Thoracic aorta (tissue), 2 donors: ENCODE data around the gene CLK3. TPM values are rescaled to one million over a fixed set of nuclear protein-coding genes. Genes with fewer than 3 reads are reported as not detected.

Experiments
- ATAC-seq: fragments of 150-250 bp; one replicate; pipeline ENCODE4 v1.8.0; 2017; ENCODE audit warnings: low read depth; ENCODE audit not compliant: insufficient number of reproducible peaks, low FRiP score
- DNase-seq: peaks from one replicate; pipeline ENCODE4 v3.0.0-alpha.2; 2020; ENCODE audit warnings: low spot score
- H3K27ac ChIP-seq, 2 donors: fragments of 200-600 bp; sonication (generic); 1 replicate in 1 of 2; 2 replicates in 1 of 2; pipeline ENCODE4 v1.5.1; 2016; ENCODE audit warnings: mild to moderate bottlenecking in 2 of 2, moderate library complexity in 2 of 2
- H3K27me3 ChIP-seq: fragments of 200-600 bp; sonication (generic); replicated peaks from 2 replicates; pipeline ENCODE4 v1.6.0; 2016; ENCODE audit warnings: mild to moderate bottlenecking; ENCODE audit not compliant: insufficient read depth
- H3K36me3 ChIP-seq: fragments of 200-600 bp; sonication (generic); one replicate; pipeline ENCODE4 v1.5.1; 2016
- H3K4me1 ChIP-seq, 2 donors: fragments of 200-600 bp; sonication (generic); 1 replicate in 1 of 2; 2 replicates in 1 of 2; pipeline versions ENCODE4 v1.5.1 to v1.6.0; 2016; ENCODE audit warnings: low read depth in 2 of 2, mild to moderate bottlenecking in 1 of 2; ENCODE audit not compliant: control insufficient read depth in 1 of 2
- H3K4me3 ChIP-seq: fragments of 200-600 bp; sonication (generic); 2 replicates; pipeline ENCODE4 v1.5.1; 2016; ENCODE audit warnings: mild to moderate bottlenecking
- H3K9me3 ChIP-seq: fragments of 200-600 bp; sonication (generic); 2 replicates; pipeline ENCODE4 v1.5.1; 2016
- total RNA-seq, 2 donors: library from RNA; depleted of rRNA; stranded (reverse); fragments of >200 nt; gene quantifications; one replicate each; pipeline versions ENCODE4 v1.1.0 to v1.2.3, GENCODE V29; 2016
- TF ChIP-seq, protein P1 (sequence below): fragments of 200-600 bp; sonication (generic); IDR thresholded peaks from one replicate; pipeline ENCODE4 v1.5.1; 2019; ENCODE audit warnings: antibody characterized with exemption

Gene CLK3
- total RNA-seq, 2 donors from 2014 or later, result 114 to 156 TPM

DNA sequence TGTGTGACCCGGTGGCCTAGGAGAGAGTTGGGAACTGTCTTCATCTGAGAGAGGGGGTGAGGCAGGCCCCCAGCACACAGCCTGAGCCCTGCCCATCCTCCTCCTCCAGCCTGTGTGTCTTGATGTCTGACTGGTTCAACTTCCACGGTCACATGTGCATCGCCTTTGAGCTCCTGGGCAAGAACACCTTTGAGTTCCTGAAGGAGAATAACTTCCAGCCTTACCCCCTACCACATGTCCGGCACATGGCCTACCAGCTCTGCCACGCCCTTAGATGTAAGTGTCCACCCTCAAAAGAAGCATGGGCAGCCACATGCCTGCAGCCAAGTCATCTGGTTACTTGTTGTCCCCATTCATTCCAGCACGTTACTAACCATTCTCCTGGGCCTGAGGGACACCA is 10.1 kb downstream of the CLK3 start:
- no peak for ATAC-seq
- H3K4me3 ChIP-seq, result no peak overlapping the region
- H3K36me3 ChIP-seq, result peaks cover 87% of the 10 kb centered on the region
- TF ChIP-seq, protein P1, sequence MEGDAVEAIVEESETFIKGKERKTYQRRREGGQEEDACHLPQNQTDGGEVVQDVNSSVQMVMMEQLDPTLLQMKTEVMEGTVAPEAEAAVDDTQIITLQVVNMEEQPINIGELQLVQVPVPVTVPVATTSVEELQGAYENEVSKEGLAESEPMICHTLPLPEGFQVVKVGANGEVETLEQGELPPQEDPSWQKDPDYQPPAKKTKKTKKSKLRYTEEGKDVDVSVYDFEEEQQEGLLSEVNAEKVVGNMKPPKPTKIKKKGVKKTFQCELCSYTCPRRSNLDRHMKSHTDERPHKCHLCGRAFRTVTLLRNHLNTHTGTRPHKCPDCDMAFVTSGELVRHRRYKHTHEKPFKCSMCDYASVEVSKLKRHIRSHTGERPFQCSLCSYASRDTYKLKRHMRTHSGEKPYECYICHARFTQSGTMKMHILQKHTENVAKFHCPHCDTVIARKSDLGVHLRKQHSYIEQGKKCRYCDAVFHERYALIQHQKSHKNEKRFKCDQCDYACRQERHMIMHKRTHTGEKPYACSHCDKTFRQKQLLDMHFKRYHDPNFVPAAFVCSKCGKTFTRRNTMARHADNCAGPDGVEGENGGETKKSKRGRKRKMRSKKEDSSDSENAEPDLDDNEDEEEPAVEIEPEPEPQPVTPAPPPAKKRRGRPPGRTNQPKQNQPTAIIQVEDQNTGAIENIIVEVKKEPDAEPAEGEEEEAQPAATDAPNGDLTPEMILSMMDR, result no peak
- H3K9me3 ChIP-seq, result no peaks in the 10 kb centered on the region
- peaks cover 0 to 9% of the 10 kb centered on the region in 2 donors for H3K4me1 ChIP-seq
- H3K27me3 ChIP-seq, result no peaks in the 10 kb centered on the region
- no peak overlapping the region for H3K27ac ChIP-seq
- no peak for DNase-seq

DNA sequence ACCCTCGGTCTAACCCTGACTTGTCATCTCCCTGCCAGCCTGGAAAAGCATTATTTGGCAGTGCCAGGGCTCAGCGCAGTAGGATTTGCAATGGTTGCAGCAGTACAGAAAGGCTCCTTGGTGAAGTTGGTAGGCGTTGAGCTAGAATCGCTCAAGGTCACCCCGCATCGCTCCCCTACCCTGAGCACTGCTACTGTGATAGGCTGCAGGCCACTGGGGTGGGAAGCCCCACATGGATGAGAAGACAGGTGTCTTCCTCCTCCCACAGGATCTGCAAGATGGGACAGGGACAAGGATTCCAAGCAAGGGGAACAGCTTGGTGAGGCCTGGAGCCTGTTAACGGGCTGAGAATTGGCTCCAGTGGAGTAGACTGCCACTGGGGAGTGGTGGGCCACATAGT is 10.7 kb downstream of the CLK3 start:
- Histone ChIP-seq H3K27ac (no peak overlapping the region), H3K4me1 (peaks cover 0 to 2% of the 10 kb centered on the region in 2 donors), H3K27me3 (no peaks in the 10 kb centered on the region), H3K9me3 (no peaks in the 10 kb centered on the region), H3K4me3 (no peak overlapping the region), H3K36me3 (peaks cover 89% of the 10 kb centered on the region)
- TF ChIP-seq, protein P1, result no peak
- ATAC-seq (no peak), DNase-seq (no peak)

DNA sequence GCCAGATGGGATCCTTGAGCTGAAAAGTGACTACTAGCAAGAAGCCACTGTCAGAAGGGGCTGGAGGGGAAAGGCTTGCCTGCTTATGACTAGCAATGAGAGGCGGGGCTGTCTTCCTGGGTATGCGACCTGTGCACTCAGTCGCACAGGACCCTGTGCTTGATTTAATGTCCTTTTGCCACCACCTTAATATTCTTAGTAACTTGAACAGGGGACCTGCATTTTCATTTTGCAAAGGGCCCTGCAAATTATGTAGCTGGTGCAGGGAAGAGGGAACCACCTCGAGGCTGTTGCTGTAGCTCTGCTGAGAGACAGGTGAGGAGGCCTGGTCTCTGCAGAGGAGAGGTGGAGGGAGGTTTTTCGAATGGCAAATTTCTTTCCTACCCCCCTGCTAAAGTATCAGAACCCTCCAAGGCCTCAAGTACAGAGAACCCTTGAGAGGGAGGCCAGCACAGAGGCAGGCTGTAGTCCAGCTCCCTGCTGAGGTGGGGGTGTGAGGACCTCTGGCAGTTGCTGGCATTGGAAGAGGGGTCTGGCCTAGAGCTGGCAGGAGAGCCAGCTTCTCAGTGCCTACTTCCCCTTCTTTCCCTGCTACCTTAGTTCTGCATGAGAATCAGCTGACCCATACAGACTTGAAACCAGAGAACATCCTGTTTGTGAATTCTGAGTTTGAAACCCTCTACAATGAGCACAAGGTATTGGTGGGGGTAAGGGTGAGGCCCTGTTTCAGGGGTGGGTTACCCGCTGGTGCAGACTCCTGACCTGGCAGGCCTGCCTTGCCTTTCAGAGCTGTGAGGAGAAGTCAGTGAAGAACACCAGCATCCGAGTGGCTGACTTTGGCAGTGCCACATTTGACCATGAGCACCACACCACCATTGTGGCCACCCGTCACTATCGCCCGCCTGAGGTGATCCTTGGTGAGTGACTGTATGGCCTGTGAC is 11.4 kb downstream of the CLK3 start:
- TF ChIP-seq, protein P1, result no peak
- H3K9me3 ChIP-seq, result no peaks in the 10 kb centered on the region
- ATAC-seq, result no peak
- no peaks in the 10 kb centered on the region for H3K27me3 ChIP-seq
- peaks cover 93% of the 10 kb centered on the region for H3K36me3 ChIP-seq
- DNase-seq, result no peak
- H3K4me3 ChIP-seq, result no peak overlapping the region
- no peak overlapping the region for H3K27ac ChIP-seq
- H3K4me1 ChIP-seq, result no peaks in the 10 kb centered on the region

DNA sequence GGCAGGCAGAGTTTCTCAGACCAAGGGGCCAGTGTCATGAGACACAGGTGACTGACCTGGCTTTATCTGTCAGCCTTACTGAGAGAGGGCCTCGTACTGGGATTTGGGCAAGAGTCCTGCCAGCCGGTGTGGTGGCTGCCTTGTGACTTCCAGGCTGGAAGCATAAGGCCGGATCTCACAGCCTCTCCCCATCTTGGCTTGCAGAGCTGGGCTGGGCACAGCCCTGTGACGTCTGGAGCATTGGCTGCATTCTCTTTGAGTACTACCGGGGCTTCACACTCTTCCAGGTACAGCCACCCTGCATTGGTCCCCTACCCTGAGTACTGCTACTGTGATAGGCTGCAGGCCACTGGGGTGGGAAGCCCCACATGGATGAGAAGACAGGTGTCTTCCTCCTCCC is 12.1 kb downstream of the CLK3 start:
- DNase-seq (no peak), ATAC-seq (no peak)
- no peaks in the 10 kb centered on the region for H3K9me3 ChIP-seq
- H3K4me3 ChIP-seq, result no peak overlapping the region
- no peaks in the 10 kb centered on the region for H3K27me3 ChIP-seq
- TF ChIP-seq, protein P1, result no peak
- no peaks in the 10 kb centered on the region for H3K4me1 ChIP-seq
- H3K36me3 ChIP-seq, result peaks cover 93% of the 10 kb centered on the region
- no peak overlapping the region for H3K27ac ChIP-seq

DNA sequence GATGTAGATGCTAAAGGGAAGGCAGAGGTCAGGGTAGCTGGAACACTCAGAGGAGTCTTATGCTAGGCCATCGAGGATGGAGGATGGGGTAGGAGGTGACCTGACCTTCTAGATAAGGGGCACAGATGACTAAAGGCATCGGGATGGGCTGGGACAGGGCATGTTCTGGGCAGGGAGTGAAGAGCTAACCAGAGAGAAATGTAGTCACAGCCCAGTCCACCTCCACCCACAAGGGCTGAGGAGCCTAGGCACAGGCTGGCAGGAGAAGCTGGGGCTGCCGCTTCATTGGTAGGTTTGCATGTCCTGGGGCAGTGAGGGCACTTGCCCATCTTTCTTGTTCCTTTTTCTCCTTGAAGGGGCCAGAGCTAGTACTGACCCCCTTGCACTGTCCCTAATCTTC is 12.6 kb downstream of the CLK3 start:
- peaks cover 92% of the 10 kb centered on the region for H3K36me3 ChIP-seq
- ATAC-seq, result no peak

More for the DNA sequence above, 12.6 kb downstream of the CLK3 start:
- H3K27ac ChIP-seq, result no peak overlapping the region
- H3K27me3 ChIP-seq, result no peaks in the 10 kb centered on the region
- no peak for DNase-seq
- H3K4me1 ChIP-seq, result no peaks in the 10 kb centered on the region
- H3K9me3 ChIP-seq, result no peaks in the 10 kb centered on the region
- TF ChIP-seq, protein P1, result no peak
- H3K4me3 ChIP-seq, result no peak overlapping the region
